Esophagus (tissue), 2 donors: ENCODE measurements around the gene SYTL3. TPM values are rescaled to one million over a fixed set of nuclear protein-coding genes. Genes with fewer than 3 reads are reported as not detected.
A peak's percentile ranks its signal among the peaks of the same experiment; 100 is the strongest.
"Not testable (repeated sequence)": the region's sequence is repeated elsewhere in the genome, so short reads cannot be mapped to it uniquely, and the experiment has no call there.

Experiments used
- H3K27ac ChIP-seq, 2 donors: one replicate each; pipeline ENCODE4 v1.5.1; 2013; ENCODE audit warnings: low read depth in 2 of 2, mild to moderate bottlenecking in 2 of 2, inconsistent platforms in 1 of 2, low read length in 1 of 2, moderate library complexity in 1 of 2
- H3K27me3 ChIP-seq, 2 donors: one replicate each; pipeline ENCODE4 v1.6.1; 2013; ENCODE audit warnings: low read length in 2 of 2, control low read depth in 1 of 2, mild to moderate bottlenecking in 1 of 2; ENCODE audit not compliant: insufficient read depth in 2 of 2, control insufficient read depth in 1 of 2
- H3K36me3 ChIP-seq, 2 donors: one replicate each; pipeline ENCODE4 v1.6.1; 2013; ENCODE audit warnings: low read length in 1 of 2; ENCODE audit not compliant: control insufficient read depth in 2 of 2, insufficient read depth in 2 of 2
- H3K4me1 ChIP-seq, 2 donors: one replicate each; pipeline ENCODE4 v1.6.1; 2013; ENCODE audit warnings: low read length in 1 of 2; ENCODE audit not compliant: control insufficient read depth in 2 of 2, insufficient read depth in 2 of 2
- H3K4me3 ChIP-seq, 2 donors: one replicate each; pipeline ENCODE4 v1.5.1; 2013; ENCODE audit warnings: low read length in 2 of 2, mild to moderate bottlenecking in 2 of 2, low read depth in 1 of 2, moderate library complexity in 1 of 2
- H3K9me3 ChIP-seq, 2 donors: one replicate each; pipeline ENCODE4 v1.6.1; 2013; ENCODE audit warnings: mild to moderate bottlenecking in 2 of 2, low read depth in 1 of 2, low read length in 1 of 2, moderate library complexity in 1 of 2; ENCODE audit not compliant: control insufficient read depth in 2 of 2, insufficient read depth in 1 of 2
- WGBS, 2 donors: extraction: QIAGEN DNeasy Blood & Tissue Kit; methylation state at CpG; one replicate each; pipeline ENCODE4 v1.1.7; 2013; 5-methylcytosine and 5-hydroxymethylcytosine counted together
- polyA plus RNA-seq, 2 donors: library from polyadenylated mRNA; stranded (reverse); fragments of 200-250 nt; gene quantifications; one replicate each; pipeline ENCODE4 v1.2.3, GENCODE V29; 2013
- donor health status: healthy with polysubstance abuse.
- donor health status: Bipolar disorder and iron deficiency.

The SYTL3 gene
- polyA plus RNA-seq, 2 donors: 2.4 to 2.6 TPM

DNA sequence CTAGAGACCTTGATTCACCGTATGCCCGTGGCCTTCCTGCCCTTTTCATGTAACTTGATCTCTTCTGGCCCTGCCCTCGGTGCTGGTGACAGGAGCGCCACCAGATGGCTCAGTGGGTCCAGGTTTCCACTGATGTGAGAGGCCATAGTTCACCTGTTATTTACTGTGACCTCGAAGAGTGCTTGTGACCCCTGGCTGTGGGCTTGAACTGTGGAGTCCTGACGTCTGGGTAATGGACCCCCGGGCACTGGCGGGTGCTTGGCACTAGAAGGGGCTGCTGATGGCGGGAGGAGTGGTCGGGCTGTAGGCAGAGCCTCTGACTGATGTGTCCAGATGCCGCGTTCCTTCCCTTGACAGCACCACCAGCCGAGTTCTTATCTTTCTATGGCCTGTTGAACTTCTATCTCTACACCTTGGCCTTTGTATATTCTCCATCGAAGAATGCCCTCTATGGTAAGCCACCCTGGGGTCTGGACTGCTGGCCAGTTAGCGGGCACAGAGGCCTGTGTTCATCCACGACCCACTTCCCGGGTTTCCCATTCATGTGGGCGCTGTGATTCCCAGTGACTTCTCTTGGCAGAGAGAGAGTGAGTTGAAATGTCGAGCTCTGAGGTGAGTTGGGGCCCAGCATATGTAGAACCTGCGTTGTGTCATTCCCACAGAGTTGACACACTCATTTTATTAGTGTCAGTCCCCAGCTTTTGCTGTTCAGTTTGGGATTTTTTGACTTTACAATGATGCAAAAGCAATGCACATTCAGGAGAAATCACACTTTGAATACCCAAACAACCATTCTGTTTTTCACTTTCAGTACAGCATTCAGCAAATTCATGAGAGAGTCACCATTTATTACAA lies 20.3 kb upstream of the SYTL3 start:
- 80 to 82% methylated on average over 20 of the region's 20 CpGs for WGBS, 2 donors
- Histone ChIP-seq H3K36me3 (peaks cover 5 to 34% of the 10 kb centered on the region in 2 donors), H3K4me1 (peaks cover 0 to 8% of the 10 kb centered on the region in 2 donors), H3K9me3 (no peaks in the 10 kb centered on the region), H3K27ac (no peak overlapping the region), H3K4me3 (no peak overlapping the region), H3K27me3 (no peaks in the 10 kb centered on the region)

DNA sequence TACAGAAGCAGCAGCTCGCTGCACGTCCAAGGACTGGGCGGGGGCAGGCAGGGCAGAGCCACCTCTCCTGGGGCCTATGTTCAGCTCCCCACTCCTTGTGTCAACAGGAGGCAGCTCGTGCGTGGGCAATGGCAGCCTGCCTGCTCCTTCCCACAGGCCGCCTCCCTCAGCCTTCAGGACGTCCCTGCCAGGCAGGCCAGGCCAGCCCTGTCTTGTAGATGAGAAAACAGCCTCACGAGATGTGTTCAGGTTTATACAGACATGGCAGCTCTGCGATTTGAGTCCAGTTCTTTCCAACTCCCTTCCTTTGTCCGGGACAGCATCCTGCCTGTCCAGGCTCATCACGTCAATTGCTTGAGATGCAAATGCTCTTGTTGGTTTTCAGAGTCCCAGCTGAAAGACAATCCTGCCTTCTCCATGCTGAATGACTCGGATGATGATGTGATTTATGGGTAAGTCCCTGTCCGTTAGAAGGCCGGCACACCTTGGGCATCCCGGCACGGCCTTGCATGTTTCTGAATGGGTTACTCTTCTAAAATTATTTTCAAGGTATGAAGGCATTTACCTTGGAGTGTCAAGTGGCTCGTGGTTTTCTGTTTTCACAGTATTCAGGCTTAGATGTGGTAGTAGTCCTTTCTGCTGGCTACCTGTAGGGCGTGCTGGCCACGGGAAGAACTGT lies 18.8 kb upstream of the SYTL3 start:
- Histone ChIP-seq H3K4me3 (peak overlapping the region in 1 of 2 donors; percentile 4), H3K27me3 (no peaks in the 10 kb centered on the region), H3K4me1 (peaks cover 0 to 8% of the 10 kb centered on the region in 2 donors), H3K36me3 (peaks cover 0 to 24% of the 10 kb centered on the region in 2 donors), H3K9me3 (no peaks in the 10 kb centered on the region), H3K27ac (peak overlapping the region; percentile 74 to 80)
- WGBS, 2 donors: 41 to 52% methylated on average over 19 of the region's 19 CpGs

DNA sequence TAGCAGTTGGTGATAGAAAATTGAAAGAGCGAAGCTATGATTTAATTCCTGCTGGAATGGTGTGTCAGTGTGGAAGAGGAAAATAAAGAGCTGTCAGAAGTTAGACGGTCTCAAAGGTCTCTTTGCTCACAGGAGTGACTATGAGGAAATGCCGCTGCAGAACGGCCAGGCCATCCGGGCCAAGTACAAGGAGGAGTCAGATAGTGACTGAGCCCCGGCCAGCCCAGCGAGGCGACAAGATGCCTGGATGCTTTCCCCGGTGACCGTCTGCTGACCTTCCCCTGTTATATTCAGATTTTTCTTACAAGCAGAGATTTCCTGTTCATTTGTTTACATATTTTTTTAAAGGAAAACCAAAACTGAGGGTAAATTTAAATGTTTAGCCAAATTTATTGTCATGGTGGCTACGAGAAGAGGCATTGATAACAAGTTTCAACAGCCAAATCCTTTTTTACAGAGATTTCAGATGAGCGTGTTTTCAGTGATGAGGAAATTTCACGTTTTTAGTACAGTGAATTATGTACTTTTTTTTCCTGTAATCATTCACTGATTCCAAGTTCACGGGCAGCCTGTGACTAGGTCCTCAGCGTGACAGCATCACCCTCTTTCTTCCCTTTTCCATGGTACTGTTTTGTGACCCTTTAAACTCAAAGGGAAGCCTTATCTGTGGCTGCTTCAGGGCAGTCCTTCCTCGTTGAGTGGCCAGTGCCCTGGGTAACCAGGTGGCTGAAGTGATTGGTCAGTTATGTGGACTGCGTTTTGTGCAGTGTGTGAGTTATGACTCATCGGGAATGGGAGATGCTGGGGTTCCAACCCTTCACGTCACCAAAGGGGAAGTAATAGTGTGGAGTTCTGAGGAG lies 17.9 kb upstream of the SYTL3 start:
- Histone ChIP-seq H3K4me3 (peak overlapping the region in 1 of 2 donors; percentile 4), H3K27me3 (no peaks in the 10 kb centered on the region), H3K9me3 (no peaks in the 10 kb centered on the region), H3K4me1 (peaks cover 0 to 8% of the 10 kb centered on the region in 2 donors), H3K36me3 (peaks cover 0 to 21% of the 10 kb centered on the region in 2 donors), H3K27ac (peak overlapping the region; percentile 74 to 80)
- 41 to 44% methylated on average over 19 of the region's 19 CpGs for WGBS, 2 donors

DNA sequence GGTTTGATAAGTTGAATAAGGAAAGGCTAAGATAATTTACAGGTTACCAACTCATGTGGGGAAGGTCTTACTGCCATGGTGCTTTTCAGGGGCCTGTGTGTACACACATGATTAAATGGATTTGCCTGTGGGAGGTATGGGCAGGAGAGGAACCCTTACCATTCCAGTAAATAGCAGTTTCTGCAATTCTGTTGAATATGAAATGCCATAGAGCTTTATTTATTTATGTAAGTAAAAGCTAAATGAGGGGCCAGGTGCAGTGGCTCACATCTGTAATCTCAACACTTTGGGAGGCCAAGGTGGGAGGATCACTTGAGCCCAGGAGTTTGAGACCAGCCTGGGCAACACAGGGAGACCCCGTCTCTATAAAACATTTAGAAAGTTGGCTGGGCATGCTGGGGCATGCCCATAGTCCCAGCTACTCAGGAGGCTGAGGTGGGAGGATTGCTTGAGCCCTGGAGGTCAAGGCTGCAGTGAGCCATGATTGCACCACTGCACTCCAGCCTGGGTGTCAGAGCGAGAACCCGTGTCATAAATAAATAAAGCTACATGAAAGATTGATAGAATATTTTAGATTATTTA lies 17.2 kb upstream of the SYTL3 start:
- H3K4me1 ChIP-seq, H3K27me3 ChIP-seq, H3K4me3 ChIP-seq, H3K9me3 ChIP-seq: not testable (repeated sequence)
- peaks cover 0 to 19% of the 10 kb centered on the region in 2 donors for H3K36me3 ChIP-seq
- WGBS, 2 donors: 85 to 90% methylated on average over 3 of the region's 3 CpGs
- peak overlapping the region; percentile 40 to 59 for H3K27ac ChIP-seq

DNA sequence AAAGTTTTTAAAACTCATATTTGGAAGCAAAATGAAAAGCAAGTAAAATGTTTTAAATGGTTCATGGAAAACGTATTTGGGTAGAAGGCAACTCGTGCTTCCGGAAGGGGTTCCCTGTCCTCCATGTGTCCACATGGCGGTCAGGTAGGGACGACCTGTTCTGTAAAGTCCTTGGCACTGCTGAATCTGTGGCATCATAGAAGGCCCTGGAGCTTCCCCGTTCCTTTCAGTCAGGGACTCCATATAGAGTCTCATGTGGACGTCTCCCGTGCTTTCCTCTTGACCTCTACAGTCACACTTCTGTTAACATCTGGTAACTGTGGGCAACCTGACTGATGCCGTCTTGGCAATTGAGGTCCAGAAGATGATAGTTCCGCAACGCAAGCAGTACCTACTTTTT lies 16.7 kb upstream of the SYTL3 start:
- peaks cover 0 to 17% of the 10 kb centered on the region in 2 donors for H3K36me3 ChIP-seq
- no peaks in the 10 kb centered on the region for H3K27me3 ChIP-seq
- no peak overlapping the region for H3K4me3 ChIP-seq
- H3K9me3 ChIP-seq: no peaks in the 10 kb centered on the region
- H3K27ac ChIP-seq: no peak overlapping the region
- peaks cover 0 to 8% of the 10 kb centered on the region in 2 donors for H3K4me1 ChIP-seq
- WGBS, 2 donors: 86 to 95% methylated on average over 11 of the region's 11 CpGs

DNA sequence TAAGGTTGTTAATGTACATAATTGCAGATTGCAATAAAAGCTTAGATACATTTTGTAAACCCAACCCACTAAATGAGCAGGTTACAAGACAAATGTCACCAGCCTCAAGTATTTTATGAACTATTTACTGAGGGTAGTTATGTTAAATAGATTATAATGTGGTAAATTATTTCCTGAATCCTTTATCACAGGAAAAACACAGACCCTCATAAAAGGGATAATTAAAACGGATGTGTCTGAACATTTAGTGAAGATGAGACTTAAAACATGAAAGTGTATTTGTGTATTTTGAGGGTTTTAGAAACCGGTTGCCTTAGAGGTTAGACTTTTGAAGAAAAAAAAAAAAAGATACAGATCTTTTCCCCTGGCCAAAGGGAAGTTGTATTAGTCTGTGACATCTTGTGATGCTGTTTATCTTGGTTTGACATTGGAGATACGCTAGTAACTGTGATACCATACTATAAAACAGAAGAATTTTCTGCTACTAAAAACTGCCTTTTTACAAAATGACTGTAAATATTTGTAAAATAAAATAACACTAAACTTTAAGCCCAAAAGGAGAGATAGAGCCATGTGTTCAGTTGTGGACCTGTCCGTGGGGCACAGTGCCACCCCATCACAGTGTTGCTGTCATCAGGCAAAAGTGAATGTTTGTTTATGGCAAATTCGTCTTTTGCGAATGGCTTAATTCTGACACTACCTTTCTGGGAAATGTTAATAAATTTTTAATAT lies 15.0 kb upstream of the SYTL3 start:
- H3K4me3 ChIP-seq: no peak overlapping the region
- peaks cover 0 to 11% of the 10 kb centered on the region in 2 donors for H3K36me3 ChIP-seq
- 73 to 76% methylated on average over 6 of the region's 6 CpGs for WGBS, 2 donors
- peaks cover 0 to 6% of the 10 kb centered on the region in 2 donors for H3K4me1 ChIP-seq
- no peaks in the 10 kb centered on the region for H3K9me3 ChIP-seq
- H3K27ac ChIP-seq: no peak overlapping the region
- H3K27me3 ChIP-seq: no peaks in the 10 kb centered on the region

DNA sequence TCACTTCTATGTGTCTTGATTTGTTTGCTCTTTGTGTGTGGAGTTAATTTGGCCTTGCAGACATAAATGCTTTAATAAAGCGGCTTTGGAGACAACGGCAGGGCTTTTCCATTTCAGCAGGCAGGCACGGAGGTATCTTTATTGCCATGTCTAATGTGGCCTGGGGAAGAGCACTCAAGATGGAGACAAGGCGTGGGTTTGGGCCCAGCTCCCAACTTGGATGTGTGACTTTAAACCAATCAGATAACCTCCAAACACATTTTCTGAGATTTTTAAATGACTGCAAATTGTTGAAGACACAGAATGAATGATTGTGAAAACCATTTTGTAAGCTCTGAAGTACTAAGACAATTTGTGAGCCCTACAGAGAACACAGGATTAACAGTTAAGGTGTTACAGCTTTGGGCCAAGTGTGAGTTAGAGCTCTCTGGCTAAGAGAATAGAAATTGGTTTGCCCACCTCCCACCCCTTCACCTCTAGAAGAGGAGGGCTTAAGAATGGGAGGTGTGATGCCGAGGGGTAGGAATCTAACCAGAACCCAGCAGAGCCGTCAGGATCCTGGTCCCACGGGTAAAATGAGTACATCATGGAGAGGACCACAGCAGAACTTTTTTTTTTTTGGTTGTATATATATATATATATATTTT lies 14.3 kb upstream of the SYTL3 start:
- Histone ChIP-seq H3K36me3 (peaks cover 0 to 14% of the 10 kb centered on the region in 2 donors), H3K4me3 (no peak overlapping the region), H3K4me1 (peaks cover 0 to 6% of the 10 kb centered on the region in 2 donors), H3K27me3 (no peaks in the 10 kb centered on the region), H3K27ac (no peak overlapping the region), H3K9me3 (no peaks in the 10 kb centered on the region)
- WGBS, 2 donors: 87 to 88% methylated on average over 7 of the region's 7 CpGs

DNA sequence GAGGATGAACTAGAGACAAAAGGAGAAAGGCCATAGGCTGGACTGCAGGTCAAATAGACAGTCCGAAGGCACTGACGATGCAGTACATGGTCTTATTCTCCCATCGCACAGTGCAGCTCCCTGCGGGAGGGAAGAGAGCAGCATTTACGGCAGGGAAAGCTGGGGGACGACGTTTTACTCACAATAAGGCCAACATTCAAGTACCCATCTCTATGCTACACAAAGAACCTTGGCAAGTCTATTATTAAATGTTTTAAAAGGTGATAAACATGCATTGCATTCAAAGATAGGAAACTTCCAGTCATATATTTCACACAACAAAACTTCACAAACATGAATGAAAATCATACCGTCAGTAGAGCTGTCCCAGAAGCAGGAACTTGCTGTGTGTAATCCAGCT lies 13.1 kb upstream of the SYTL3 start:
- WGBS, 2 donors: 92 to 94% methylated on average over 8 of the region's 8 CpGs
- Histone ChIP-seq H3K27ac (no peak overlapping the region), H3K4me1 (no peaks in the 10 kb centered on the region), H3K9me3 (no peaks in the 10 kb centered on the region), H3K4me3 (no peak overlapping the region), H3K27me3 (no peaks in the 10 kb centered on the region), H3K36me3 (peaks cover 0 to 16% of the 10 kb centered on the region in 2 donors)
